Activated CD4-positive, alpha-beta T cell treated with anti-CD3 and anti-CD28 coated beads, Interleukin-10, Interleukin-2, amounts not matched to agents 100 ng/mL and 50 ng/mL, durations not matched to agents 16 hours and 8 hours (primary cell): ENCODE measurements around the gene S100A2.
"Not testable (repeated sequence)": the region's sequence is repeated elsewhere in the genome, so short reads cannot be mapped to it uniquely, and the experiment has no call there.

Experiments used
- DNase-seq: peaks from one replicate; pipeline ENCODE4 v3.0.0-alpha.2; 2020

S100A2 gene

DNA sequence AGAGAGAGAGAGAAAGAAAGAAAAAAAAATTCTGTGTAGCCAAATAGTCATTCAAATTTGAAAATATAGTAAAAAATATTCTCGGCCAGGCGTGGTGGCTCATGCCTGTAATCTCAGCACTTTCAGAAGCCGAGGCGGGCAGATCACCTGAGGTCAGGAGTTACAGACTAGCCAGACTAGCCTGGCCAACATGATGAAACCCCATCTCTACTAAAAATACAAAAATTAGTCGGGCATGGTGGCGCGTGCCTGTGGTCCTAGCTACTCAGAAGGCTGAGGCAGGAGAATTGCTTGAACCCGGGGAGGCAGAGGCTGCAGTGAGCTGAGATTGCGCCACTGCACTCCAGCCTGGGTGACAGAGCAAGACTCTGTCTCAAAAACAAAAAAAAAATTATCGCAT lies 22.4 kb upstream of the S100A2 start:
- not testable (repeated sequence) for DNase-seq

- no peak for DNase-seq
Measured at GRCh38 chr1:153587314-153587713, 21.7 kb upstream of the S100A2 start.

- no peak for DNase-seq
Measured at GRCh38 chr1:153586347-153586746, 20.7 kb upstream of the S100A2 start.

- DNase-seq, result no peak
Measured at GRCh38 chr1:153585006-153585405, 19.4 kb upstream of the S100A2 start.

- DNase-seq, result no peak
Measured at GRCh38 chr1:153583976-153584375, 18.3 kb upstream of the S100A2 start.

- DNase-seq, result not testable (repeated sequence)
Measured at GRCh38 chr1:153583514-153583913, 17.9 kb upstream of the S100A2 start.

- not testable (repeated sequence) for DNase-seq
Measured at GRCh38 chr1:153582836-153583235, 17.2 kb upstream of the S100A2 start.

- DNase-seq, result no peak
Measured at GRCh38 chr1:153578936-153579335, 13.3 kb upstream of the S100A2 start.

DNA sequence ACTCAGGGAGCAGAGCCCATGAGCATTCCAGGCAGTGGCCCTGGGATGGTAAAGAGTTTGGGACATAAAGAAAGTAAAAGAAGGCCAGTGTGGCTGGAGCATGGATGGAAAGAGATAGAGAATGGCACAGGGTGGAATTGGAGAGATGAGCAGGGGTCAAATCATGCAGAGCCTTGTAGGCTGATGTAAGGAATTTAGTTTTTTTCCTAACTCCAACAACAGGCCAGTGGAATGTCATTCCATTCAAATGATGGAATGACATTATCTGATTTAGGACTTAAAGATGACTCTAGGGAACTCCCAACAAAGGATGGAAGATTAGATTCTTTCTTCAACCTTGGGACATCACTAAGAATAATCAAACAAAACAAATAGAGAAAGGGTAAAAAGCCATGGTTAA lies 12.8 kb upstream of the S100A2 start:
- no peak for DNase-seq

DNA sequence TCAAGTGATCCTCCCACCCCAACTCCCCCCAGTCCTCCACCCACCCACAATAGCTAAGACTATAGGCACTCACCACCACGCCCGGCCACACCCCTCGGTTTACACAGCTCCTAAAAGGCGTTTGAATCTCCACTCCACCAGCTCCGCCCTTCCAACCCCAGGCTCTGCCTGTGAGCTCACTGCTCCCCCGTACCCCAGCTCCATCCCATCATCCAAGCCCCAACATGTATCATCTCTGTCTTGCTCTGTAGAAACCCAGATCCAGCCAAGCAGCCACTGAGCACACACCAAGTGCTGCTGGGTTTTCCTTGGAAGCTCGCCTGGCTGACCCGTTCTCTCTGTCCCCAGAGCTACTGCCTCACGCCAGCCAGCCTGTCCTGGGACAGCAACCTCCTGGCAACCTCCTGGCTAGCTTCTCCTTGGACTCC lies 12.0 kb upstream of the S100A2 start:
- DNase-seq, result no peak

GRCh38 chr1:153577138-153577537 lies 11.5 kb upstream of the S100A2 start:
- no peak for DNase-seq

- DNase-seq, result not testable (repeated sequence)
Measured at GRCh38 chr1:153575497-153575896, 9.9 kb upstream of the S100A2 start.

- DNase-seq, result not testable (repeated sequence)
Measured at GRCh38 chr1:153575081-153575491, 9.4 kb upstream of the S100A2 start.

DNA sequence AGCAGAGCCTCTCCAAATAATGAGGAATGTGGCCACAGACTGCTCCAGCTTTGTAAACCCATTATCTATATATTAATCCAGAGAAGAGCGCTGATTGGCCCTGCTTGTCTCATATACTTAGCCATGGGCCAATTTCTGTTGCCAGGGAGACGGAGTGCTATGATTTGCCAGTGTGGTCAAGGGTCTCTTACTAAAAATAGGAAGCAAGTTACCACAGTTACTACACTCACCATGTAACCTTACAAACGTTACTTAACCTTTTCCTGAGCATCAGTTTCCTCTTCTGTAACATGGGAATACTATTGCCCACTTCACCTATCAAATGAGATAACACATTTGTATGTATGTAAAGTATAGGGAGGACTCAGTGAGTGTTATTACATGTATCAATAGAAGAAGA lies 7.7 kb upstream of the S100A2 start:
- peak; percentile 21 for DNase-seq

DNA sequence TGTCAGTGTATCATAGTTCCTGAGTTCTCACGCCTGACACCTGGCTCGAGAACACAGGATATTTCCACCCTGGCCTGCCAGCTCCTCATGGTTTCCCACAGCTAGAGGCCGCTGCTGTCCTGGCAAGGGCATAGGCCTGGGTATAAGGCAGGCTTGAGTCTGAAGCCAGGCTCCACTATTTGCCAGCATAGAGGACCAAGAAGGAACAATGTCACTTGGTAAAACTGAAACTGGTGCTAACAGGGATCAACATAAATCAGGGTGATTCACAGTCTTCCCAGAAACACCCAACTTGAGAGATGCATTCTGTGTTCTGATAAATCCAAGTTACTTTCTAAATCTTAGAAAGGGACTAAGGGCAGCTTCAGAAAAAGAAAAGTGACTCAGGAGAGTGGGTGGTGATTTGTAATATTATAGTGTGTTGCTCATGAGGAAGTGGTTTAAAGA lies 6.9 kb upstream of the S100A2 start:
- DNase-seq, result peak; percentile 84

GRCh38 chr1:153571706-153572105 lies 6.1 kb upstream of the S100A2 start:
- DNase-seq, result no peak

GRCh38 chr1:153570874-153571273 lies 5.2 kb upstream of the S100A2 start:
- DNase-seq, result no peak

DNA sequence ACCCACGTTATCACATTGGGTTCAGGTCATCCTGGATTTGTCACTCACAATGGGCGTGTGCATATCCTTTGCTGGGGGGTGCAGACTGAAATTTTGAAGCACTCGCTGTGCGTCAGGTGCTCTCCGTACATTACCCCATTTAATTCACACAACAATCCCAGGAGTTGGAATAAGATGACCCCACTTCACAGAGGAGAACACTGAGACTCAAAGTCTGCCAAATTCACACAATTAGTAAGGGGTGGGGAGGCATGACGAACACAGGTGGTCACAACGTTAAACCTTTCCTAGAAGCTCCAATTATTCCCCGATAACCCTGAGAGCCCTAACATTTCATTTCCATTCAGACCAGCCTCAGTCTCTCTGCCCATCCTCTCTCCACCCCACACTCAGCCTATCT lies 3.8 kb upstream of the S100A2 start:
- no peak for DNase-seq

GRCh38 chr1:153568367-153569099 lies 2.9 kb upstream of the S100A2 start:
- peak; percentile 91 for DNase-seq

DNA sequence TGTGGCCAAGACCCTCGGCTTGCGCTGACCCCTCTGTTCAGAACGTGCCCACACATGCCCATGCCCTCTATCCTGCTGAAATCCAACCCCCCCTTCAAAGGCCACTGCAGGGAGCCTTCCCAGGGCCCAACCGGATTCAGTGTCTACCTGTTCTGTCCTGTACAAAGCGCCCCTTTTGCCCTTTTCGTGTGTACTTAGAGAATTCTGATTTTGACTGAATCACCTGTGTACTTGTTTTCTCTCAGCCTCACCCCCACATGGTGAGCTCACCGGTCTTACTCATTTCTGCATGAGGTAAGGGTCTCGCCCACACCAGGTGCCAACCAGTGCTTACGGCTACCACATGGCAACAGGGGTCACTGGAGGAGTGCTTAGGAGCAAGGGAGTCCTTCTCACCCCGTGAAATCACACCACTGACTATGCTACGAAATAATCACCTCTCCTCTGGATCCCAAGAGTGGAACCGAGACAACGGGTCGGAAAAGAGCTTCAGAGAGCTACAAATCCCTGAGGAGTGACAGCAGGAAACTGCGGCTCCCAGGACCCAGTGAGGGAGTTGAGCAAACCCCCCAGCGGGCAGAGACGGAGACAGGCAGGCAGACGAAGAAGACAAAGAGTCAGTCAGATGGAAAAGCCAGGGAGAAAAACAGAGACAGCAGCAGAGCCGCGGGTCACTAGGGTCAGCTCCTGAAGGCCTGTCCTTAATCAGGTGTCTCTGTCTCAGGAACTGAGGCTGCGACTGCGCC lies 2.1 kb upstream of the S100A2 start:
- DNase-seq, result peak; percentile 67

GRCh38 chr1:153566414-153567371 lies 1.0 kb upstream of the S100A2 start:
- peak; percentile 96 for DNase-seq

GRCh38 chr1:153563991-153564390 lies 1.7 kb downstream of the S100A2 start:
- no peak for DNase-seq

- DNase-seq, result no peak
Measured at GRCh38 chr1:153563483-153563901, 2.2 kb downstream of the S100A2 start.
